ENCODE results near the gene TTC7B. TPM values are rescaled to one million over a fixed set of nuclear protein-coding genes. Genes with fewer than 3 reads are reported as not detected.

The TTC7B gene
- total and polyA plus RNA-seq, 9 of the 15 experiments (the other 6 are each of a cell fraction or from before 2014, with no cell fraction given): 2.2 to 77.2 (median 36.7) TPM

- H4K20me1 ChIP-seq (replicated peaks; ENCODE audit: control insufficient read depth, insufficient read depth, low read length): no peaks in the 10 kb centered on the region
- no peak overlapping the region for H2AFZ ChIP-seq (ENCODE audit: low read depth, low read length)
- no peak overlapping the region for H3K27ac ChIP-seq (ENCODE audit: extremely low read depth, low read depth, low read length)
- WGBS (ENCODE audit: insufficient coverage, low coverage, missing lambda C conversion rate): 76% methylated on average over 3 of the region's 3 CpGs
- ATAC-seq (no peak), FAIRE-seq (no peak), DNase-seq (ENCODE audit: extremely low read depth in 1 of 4, low spot score in 3 of 4) (no peak)
- no peaks in the 10 kb centered on the region; the same call in 2 of the 3 replicates for H3K79me2 ChIP-seq (ENCODE audit: control insufficient read depth, insufficient read depth, low read length)
- intact Hi-C loops (cut with micrococcal nuclease) (no loop called here), in situ Hi-C loops (cut with MboI) (no loop called here)
- H3K27me3 ChIP-seq (ENCODE audit: control insufficient read depth in 2 of 2, insufficient read depth in 2 of 2, low read length in 2 of 2): no peaks in the 10 kb centered on the region
- ChIA-PET POLR2A (no interaction called here), CTCF (ENCODE audit: low intra/inter-chr PET ratio) (no interaction called here)
- BruUV-seq (replicated peaks): no TSS peak
- no peaks in the 10 kb centered on the region for H3K9me3 ChIP-seq (replicated peaks; ENCODE audit: control insufficient read depth, insufficient read depth, low read depth, low read length)
- H3K9ac ChIP-seq (ENCODE audit: insufficient read depth in 1 of 2, low read depth in 2 of 2, low read length in 2 of 2): no peak overlapping the region
- no peak overlapping the region for H3K4me2 ChIP-seq (ENCODE audit: insufficient read depth, low read length)
- peaks cover 0 to 2% of the 10 kb centered on the region in 2 experiments; a peak in 2 of 5 replicates for H3K4me1 ChIP-seq (replicated peaks in 1 of 2; ENCODE audit: control insufficient read depth in 2 of 2, insufficient read depth in 2 of 2, low read length in 2 of 2)
- H3K36me3 ChIP-seq (ENCODE audit: control insufficient read depth, insufficient read depth, low read length): peaks cover 16% of the 10 kb centered on the region
- no peak overlapping the region for H3K4me3 ChIP-seq
- H3K9me1 ChIP-seq (ENCODE audit: control insufficient read depth, insufficient read depth, low read length): no peaks in the 10 kb centered on the region
- no peak for TF ChIP-seq GTF2A2 (tag; IDR thresholded peaks at IDR 0.05)
- TF ChIP-seq NCOA1 (IDR thresholded peaks at IDR 0.05; ENCODE audit: low read depth): no peak
- no peak for TF ChIP-seq ELF4 (CRISPR knock-in tag; IDR thresholded peaks at IDR 0.05)
- TF ChIP-seq EWSR1 (IDR thresholded peaks at IDR 0.05; ENCODE audit: borderline replicate concordance, low read depth, partially characterized antibody): no peak
- no peak for TF ChIP-seq SMARCA5 (IDR thresholded peaks at IDR 0.05)
- no peak for TF ChIP-seq ZBTB34 (CRISPR knock-in tag; IDR thresholded peaks at IDR 0.05)
- TF ChIP-seq ZKSCAN1 (IDR thresholded peaks at IDR 0.05; ENCODE audit: low read depth, low read length): no peak
- TF ChIP-seq, protein P1, sequence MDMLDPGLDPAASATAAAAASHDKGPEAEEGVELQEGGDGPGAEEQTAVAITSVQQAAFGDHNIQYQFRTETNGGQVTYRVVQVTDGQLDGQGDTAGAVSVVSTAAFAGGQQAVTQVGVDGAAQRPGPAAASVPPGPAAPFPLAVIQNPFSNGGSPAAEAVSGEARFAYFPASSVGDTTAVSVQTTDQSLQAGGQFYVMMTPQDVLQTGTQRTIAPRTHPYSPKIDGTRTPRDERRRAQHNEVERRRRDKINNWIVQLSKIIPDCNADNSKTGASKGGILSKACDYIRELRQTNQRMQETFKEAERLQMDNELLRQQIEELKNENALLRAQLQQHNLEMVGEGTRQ (CRISPR knock-in tag; IDR thresholded peaks at IDR 0.05): no peak
- no peak for TF ChIP-seq FIP1L1 (IDR thresholded peaks at IDR 0.05; ENCODE audit: low read depth, low read length, poor library complexity, severe bottlenecking)
- no peak for TF ChIP-seq JUNB (CRISPR knock-in tag; conservative IDR thresholded peaks at IDR 0.05)
- no peak for TF ChIP-seq POLR2AphosphoS5 (IDR thresholded peaks at IDR 0.05; ENCODE audit: control insufficient read depth, insufficient read depth, low read depth, low read length)
- no peak for TF ChIP-seq HIVEP1 (CRISPR knock-in tag; IDR thresholded peaks at IDR 0.05)
- TF ChIP-seq PML (IDR thresholded peaks at IDR 0.05; ENCODE audit: low read length): no peak
- TF ChIP-seq, protein P2, sequence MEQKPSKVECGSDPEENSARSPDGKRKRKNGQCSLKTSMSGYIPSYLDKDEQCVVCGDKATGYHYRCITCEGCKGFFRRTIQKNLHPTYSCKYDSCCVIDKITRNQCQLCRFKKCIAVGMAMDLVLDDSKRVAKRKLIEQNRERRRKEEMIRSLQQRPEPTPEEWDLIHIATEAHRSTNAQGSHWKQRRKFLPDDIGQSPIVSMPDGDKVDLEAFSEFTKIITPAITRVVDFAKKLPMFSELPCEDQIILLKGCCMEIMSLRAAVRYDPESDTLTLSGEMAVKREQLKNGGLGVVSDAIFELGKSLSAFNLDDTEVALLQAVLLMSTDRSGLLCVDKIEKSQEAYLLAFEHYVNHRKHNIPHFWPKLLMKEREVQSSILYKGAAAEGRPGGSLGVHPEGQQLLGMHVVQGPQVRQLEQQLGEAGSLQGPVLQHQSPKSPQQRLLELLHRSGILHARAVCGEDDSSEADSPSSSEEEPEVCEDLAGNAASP (IDR thresholded peaks at IDR 0.05): no peak
- no peak for TF ChIP-seq MBD1 (CRISPR knock-in tag; IDR thresholded peaks at IDR 0.05)
- TF ChIP-seq PTRF (tag; IDR thresholded peaks at IDR 0.05): no peak
- no peak for TF ChIP-seq ZFX (CRISPR knock-in tag; IDR thresholded peaks at IDR 0.05)
- TF ChIP-seq FOXO4 (CRISPR knock-in tag; IDR thresholded peaks at IDR 0.05): no peak
These were observed 122.8 kb downstream of the TTC7B start for GRCh38 chr14:90693413-90693812.

All from K562 (cell line).